ENCODE data around the gene CHTF18. TPM values are rescaled to one million over a fixed set of nuclear protein-coding genes. Genes with fewer than 3 reads are reported as not detected.

CHTF18 gene
- total and polyA plus RNA-seq, 2 donors from 2014 or later, result 4.2 to 16.0 TPM

GRCh38 chr16:802461-802860, 14.0 kb downstream of the CHTF18 start:
- Histone ChIP-seq H3K27ac (ENCODE audit: low read depth in 2 of 2, low read length in 2 of 2) (no peak overlapping the region), H3K4me1 (ENCODE audit: control insufficient read depth in 2 of 3, insufficient read depth in 2 of 3, low read depth in 1 of 3, low read length in 3 of 3) (no peaks in the 10 kb centered on the region), H3K9ac (ENCODE audit: low read length in 3 of 3) (no peak overlapping the region), H3K4me3 (ENCODE audit: low read length in 3 of 3) (no peak overlapping the region), H3K27me3 (ENCODE audit: control insufficient read depth, insufficient read depth, low read length) (peaks cover 6% of the 10 kb centered on the region), H3K36me3 (ENCODE audit: control insufficient read depth in 2 of 3, insufficient read depth in 3 of 3, low read length in 3 of 3) (no peaks in the 10 kb centered on the region), H3K9me3 (ENCODE audit: control insufficient read depth in 2 of 3, insufficient read depth in 1 of 3, low read length in 3 of 3) (no peaks in the 10 kb centered on the region)
- FAIRE-seq, result no peak
- DNase-seq, result peak in 1 of 5 donors; percentile 39
- TF ChIP-seq, protein P1, sequence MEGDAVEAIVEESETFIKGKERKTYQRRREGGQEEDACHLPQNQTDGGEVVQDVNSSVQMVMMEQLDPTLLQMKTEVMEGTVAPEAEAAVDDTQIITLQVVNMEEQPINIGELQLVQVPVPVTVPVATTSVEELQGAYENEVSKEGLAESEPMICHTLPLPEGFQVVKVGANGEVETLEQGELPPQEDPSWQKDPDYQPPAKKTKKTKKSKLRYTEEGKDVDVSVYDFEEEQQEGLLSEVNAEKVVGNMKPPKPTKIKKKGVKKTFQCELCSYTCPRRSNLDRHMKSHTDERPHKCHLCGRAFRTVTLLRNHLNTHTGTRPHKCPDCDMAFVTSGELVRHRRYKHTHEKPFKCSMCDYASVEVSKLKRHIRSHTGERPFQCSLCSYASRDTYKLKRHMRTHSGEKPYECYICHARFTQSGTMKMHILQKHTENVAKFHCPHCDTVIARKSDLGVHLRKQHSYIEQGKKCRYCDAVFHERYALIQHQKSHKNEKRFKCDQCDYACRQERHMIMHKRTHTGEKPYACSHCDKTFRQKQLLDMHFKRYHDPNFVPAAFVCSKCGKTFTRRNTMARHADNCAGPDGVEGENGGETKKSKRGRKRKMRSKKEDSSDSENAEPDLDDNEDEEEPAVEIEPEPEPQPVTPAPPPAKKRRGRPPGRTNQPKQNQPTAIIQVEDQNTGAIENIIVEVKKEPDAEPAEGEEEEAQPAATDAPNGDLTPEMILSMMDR (IDR thresholded peaks at IDR 0.05; ENCODE audit: borderline replicate concordance, extremely low read depth, insufficient read depth), result no peak
- intact Hi-C loops (cut with DNase I), result no loop called here

DNA sequence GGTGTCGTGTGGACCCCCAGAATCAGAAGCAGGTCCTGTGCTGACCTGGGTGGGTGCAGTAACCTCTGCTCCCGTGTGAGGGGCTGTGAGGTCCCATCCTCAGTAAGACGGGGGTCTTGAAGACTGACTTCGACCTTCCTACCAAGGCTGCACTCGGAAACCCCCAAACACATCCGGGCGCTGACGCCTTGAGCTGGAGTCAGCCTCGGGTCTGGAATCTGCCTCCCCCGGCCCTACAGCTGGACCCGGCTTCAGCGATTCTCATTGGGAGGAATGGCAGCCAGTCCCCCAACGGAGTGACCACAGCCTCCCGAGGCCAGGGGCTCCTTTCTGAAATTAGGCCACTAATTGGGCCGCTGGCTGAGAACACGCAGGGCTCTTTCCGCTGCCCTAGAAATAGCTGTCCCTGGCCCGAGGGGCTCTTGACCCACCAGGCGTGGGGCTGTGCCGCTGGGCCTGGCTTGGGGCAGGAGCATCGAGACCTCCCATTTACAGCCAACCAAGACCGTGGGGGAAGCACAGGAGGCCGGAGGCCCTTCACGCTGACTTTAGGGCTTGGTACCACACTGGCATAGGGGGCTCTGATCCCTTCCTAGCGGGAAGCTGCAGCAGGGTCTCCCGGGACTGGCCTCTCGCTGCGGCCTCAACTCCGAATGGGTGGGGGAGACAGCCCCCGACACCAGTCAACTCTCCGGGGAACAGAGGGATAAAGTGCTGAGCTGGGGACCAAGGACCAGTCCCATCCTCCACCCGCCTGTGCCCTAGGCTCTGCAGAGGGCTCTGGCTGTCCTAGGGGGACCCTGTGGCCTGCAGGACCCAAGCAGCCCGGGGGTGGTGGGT, 14.7 kb downstream of the CHTF18 start:
- Histone ChIP-seq H3K4me3 (ENCODE audit: low read length in 3 of 3) (no peak overlapping the region), H3K4me1 (ENCODE audit: control insufficient read depth in 2 of 3, insufficient read depth in 2 of 3, low read depth in 1 of 3, low read length in 3 of 3) (no peaks in the 10 kb centered on the region), H3K27me3 (ENCODE audit: control insufficient read depth, insufficient read depth, low read length) (peaks cover 6% of the 10 kb centered on the region), H3K36me3 (ENCODE audit: control insufficient read depth in 2 of 3, insufficient read depth in 3 of 3, low read length in 3 of 3) (no peaks in the 10 kb centered on the region), H3K9me3 (ENCODE audit: control insufficient read depth in 2 of 3, insufficient read depth in 1 of 3, low read length in 3 of 3) (no peaks in the 10 kb centered on the region), H3K9ac (ENCODE audit: low read length in 3 of 3) (no peak overlapping the region), H3K27ac (ENCODE audit: low read depth in 2 of 2, low read length in 2 of 2) (no peak overlapping the region)
- DNase-seq (peak in 1 of 5 donors; percentile 42), FAIRE-seq (no peak)
- TF ChIP-seq, protein P1 (IDR thresholded peaks at IDR 0.05; ENCODE audit: borderline replicate concordance, extremely low read depth, insufficient read depth), result no peak
- intact Hi-C loops (cut with DNase I), result no loop called here

DNA sequence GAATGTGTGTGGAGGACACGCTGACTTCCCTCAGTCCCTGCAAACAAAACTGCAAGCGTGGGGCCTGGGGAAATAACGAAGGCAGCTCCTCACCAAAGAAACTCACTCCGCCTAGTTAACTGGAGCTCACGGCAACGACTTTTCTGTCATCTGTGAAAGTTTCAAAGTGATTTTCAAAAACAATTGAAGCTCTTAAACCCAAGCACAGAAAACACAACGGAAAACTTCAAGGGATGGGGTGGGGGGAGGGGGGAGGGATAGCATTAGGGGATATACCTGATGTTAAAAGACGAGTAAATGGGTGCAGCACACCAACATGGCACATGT, 15.3 kb downstream of the CHTF18 start:
- FAIRE-seq, result no peak
- TF ChIP-seq, protein P1 (IDR thresholded peaks at IDR 0.05; ENCODE audit: borderline replicate concordance, extremely low read depth, insufficient read depth), result no peak
- H3K27ac ChIP-seq (ENCODE audit: low read depth in 2 of 2, low read length in 2 of 2), result no peak overlapping the region
- no peak overlapping the region for H3K9ac ChIP-seq (ENCODE audit: low read length in 3 of 3)
- intact Hi-C loops (cut with DNase I), result no loop called here
- no peak for DNase-seq
- no peak overlapping the region for H3K4me3 ChIP-seq (ENCODE audit: low read length in 3 of 3)
- no peaks in the 10 kb centered on the region for H3K36me3 ChIP-seq (ENCODE audit: control insufficient read depth in 2 of 3, insufficient read depth in 3 of 3, low read length in 3 of 3)
- peaks cover 0 to 2% (median 0%) of the 10 kb centered on the region in 3 donors for H3K9me3 ChIP-seq (ENCODE audit: control insufficient read depth in 2 of 3, insufficient read depth in 1 of 3, low read length in 3 of 3)
- peaks cover 6% of the 10 kb centered on the region for H3K27me3 ChIP-seq (ENCODE audit: control insufficient read depth, insufficient read depth, low read length)
- H3K4me1 ChIP-seq (ENCODE audit: control insufficient read depth in 2 of 3, insufficient read depth in 2 of 3, low read depth in 1 of 3, low read length in 3 of 3), result peaks cover 0 to 3% (median 0%) of the 10 kb centered on the region in 3 donors

All from kidney (tissue), 14 donors.